Measurements from ENCODE around the gene MGAT5.
A peak's percentile ranks its signal among the peaks of the same experiment; 100 is the strongest.

Gene MGAT5

DNA sequence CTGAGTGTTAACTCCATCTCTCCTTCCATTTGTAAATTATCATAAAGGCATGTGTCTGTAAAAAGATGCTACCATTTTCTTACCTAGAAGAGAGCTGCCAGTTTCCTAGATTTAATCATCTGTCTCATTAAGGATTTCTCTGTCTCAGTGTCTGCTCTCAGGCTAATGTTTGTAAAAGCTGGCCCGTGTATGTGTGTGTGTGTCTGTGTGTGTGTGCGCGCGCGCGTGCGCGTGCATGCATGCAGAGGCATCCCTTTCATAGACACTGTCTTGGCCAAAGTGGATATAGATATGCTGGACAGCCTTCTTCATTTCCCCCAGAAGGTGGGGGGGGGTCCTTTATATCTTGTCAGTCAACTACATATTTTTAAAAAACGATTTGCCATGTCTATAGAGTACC is 18.9 kb downstream of the MGAT5 start:
- Histone ChIP-seq H3K79me2 (ENCODE audit: low read length) (no peaks in the 10 kb centered on the region), H4K20me1 (ENCODE audit: insufficient read depth, low read length) (peaks cover 44% of the 10 kb centered on the region)

DNA sequence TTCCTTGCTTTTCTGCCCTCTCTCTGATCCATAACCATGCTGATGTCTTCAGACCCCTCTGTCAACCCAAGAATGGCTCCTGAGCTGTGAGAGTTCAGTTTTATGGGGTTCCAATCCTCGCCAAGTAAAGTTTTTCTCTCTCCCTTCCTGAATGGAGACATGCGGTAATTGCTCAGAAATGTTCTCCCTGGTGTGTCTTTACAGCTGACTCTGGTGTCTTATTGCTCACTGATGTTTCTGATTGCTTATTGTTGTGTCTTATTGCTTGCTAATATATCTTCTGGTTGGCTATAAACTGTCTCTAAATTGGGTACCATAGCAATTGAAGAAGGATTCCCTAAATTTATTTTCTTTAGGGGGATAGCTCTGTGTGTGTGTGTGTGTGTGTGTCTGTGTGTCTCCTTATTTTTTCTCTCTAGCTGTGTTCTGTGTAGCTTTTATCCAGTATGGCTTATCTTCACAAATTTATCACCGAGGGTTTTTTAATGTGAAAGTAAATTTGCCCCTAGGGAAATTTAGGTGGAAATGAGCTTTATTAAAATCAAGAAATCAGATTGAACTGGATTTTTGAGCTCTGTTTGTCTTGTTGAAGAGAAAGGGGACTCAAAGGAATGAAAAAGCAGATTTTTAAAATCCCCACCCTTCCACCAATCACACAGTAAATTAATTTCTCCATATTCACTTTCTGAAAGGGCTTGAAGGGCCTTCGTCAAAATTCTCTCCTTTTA is 19.5 kb downstream of the MGAT5 start:
- Histone ChIP-seq H3K4me1 (ENCODE audit: low read length) (peaks cover 52% of the 10 kb centered on the region), H2AFZ (ENCODE audit: low read depth, low read length) (no peak overlapping the region), H3K4me2 (ENCODE audit: low read length) (peak overlapping the region; percentile 58), H3K79me2 (ENCODE audit: low read length) (no peaks in the 10 kb centered on the region), H3K4me3 (ENCODE audit: low read length) (no peak overlapping the region), H4K20me1 (ENCODE audit: insufficient read depth, low read length) (peaks cover 44% of the 10 kb centered on the region), H3K9me3 (ENCODE audit: insufficient read depth, low read length) (no peaks in the 10 kb centered on the region), H3K36me3 (replicated peaks; ENCODE audit: low read depth, low read length) (peaks cover 21% of the 10 kb centered on the region), H3K9ac (ENCODE audit: low read length) (no peak overlapping the region), H3K27me3 (ENCODE audit: low read depth, low read length) (peaks cover 50% of the 10 kb centered on the region), H3K27ac (ENCODE audit: low read length) (no peak overlapping the region)
- TF ChIP-seq EZH2phosphoT487 (IDR thresholded peaks at IDR 0.05; ENCODE audit: low read depth): no peak
- TF ChIP-seq, protein P1, sequence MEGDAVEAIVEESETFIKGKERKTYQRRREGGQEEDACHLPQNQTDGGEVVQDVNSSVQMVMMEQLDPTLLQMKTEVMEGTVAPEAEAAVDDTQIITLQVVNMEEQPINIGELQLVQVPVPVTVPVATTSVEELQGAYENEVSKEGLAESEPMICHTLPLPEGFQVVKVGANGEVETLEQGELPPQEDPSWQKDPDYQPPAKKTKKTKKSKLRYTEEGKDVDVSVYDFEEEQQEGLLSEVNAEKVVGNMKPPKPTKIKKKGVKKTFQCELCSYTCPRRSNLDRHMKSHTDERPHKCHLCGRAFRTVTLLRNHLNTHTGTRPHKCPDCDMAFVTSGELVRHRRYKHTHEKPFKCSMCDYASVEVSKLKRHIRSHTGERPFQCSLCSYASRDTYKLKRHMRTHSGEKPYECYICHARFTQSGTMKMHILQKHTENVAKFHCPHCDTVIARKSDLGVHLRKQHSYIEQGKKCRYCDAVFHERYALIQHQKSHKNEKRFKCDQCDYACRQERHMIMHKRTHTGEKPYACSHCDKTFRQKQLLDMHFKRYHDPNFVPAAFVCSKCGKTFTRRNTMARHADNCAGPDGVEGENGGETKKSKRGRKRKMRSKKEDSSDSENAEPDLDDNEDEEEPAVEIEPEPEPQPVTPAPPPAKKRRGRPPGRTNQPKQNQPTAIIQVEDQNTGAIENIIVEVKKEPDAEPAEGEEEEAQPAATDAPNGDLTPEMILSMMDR (IDR thresholded peaks at IDR 0.05; ENCODE audit: low read depth, low read length): no peak

More for the DNA sequence above, 18.9 kb downstream of the MGAT5 start:
- Histone ChIP-seq H3K4me3 (ENCODE audit: low read length) (no peak overlapping the region), H3K27me3 (ENCODE audit: low read depth, low read length) (peaks cover 44% of the 10 kb centered on the region), H3K9ac (ENCODE audit: low read length) (no peak overlapping the region), H3K27ac (ENCODE audit: low read length) (no peak overlapping the region), H2AFZ (ENCODE audit: low read depth, low read length) (no peak overlapping the region), H3K4me2 (ENCODE audit: low read length) (no peak overlapping the region), H3K9me3 (ENCODE audit: insufficient read depth, low read length) (no peaks in the 10 kb centered on the region), H3K36me3 (replicated peaks; ENCODE audit: low read depth, low read length) (peaks cover 17% of the 10 kb centered on the region), H3K4me1 (ENCODE audit: low read length) (peaks cover 52% of the 10 kb centered on the region)
- no peak for TF ChIP-seq EZH2phosphoT487 (IDR thresholded peaks at IDR 0.05; ENCODE audit: low read depth)
- TF ChIP-seq, protein P1 (IDR thresholded peaks at IDR 0.05; ENCODE audit: low read depth, low read length): no peak

DNA sequence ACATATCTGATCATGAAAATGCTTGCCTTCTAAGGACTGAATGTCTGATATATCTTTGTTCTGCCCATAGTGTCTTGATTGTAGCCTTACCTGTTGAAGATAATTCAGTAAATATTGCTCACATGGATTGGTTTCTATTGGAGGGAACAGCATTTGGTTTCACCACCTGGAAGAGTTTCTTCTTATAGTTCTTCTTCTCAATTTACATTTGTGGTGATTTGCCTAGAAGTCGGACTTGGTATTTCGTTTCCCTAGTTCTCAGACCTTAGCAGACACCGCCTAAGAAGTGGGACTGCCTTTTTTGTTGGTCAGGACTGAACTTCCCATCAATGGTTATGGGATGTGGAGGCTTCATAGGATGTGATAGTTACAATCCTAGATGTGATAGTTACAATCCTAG is 20.2 kb downstream of the MGAT5 start:
- Histone ChIP-seq H4K20me1 (ENCODE audit: insufficient read depth, low read length) (peaks cover 41% of the 10 kb centered on the region), H3K36me3 (replicated peaks; ENCODE audit: low read depth, low read length) (peaks cover 21% of the 10 kb centered on the region), H3K9ac (ENCODE audit: low read length) (no peak overlapping the region), H3K9me3 (ENCODE audit: insufficient read depth, low read length) (no peaks in the 10 kb centered on the region), H3K27me3 (ENCODE audit: low read depth, low read length) (peaks cover 57% of the 10 kb centered on the region), H3K4me3 (ENCODE audit: low read length) (0 out of 2 replicates have a peak overlapping the region, but pooled peaks have one; percentile 2), H3K4me2 (ENCODE audit: low read length) (peak overlapping the region; percentile 58), H3K4me1 (ENCODE audit: low read length) (peaks cover 55% of the 10 kb centered on the region), H3K27ac (ENCODE audit: low read length) (no peak overlapping the region), H3K79me2 (ENCODE audit: low read length) (no peaks in the 10 kb centered on the region), H2AFZ (ENCODE audit: low read depth, low read length) (no peak overlapping the region)
- TF ChIP-seq EZH2phosphoT487 (IDR thresholded peaks at IDR 0.05; ENCODE audit: low read depth): no peak
- TF ChIP-seq, protein P1 (IDR thresholded peaks at IDR 0.05; ENCODE audit: low read depth, low read length): no peak

DNA sequence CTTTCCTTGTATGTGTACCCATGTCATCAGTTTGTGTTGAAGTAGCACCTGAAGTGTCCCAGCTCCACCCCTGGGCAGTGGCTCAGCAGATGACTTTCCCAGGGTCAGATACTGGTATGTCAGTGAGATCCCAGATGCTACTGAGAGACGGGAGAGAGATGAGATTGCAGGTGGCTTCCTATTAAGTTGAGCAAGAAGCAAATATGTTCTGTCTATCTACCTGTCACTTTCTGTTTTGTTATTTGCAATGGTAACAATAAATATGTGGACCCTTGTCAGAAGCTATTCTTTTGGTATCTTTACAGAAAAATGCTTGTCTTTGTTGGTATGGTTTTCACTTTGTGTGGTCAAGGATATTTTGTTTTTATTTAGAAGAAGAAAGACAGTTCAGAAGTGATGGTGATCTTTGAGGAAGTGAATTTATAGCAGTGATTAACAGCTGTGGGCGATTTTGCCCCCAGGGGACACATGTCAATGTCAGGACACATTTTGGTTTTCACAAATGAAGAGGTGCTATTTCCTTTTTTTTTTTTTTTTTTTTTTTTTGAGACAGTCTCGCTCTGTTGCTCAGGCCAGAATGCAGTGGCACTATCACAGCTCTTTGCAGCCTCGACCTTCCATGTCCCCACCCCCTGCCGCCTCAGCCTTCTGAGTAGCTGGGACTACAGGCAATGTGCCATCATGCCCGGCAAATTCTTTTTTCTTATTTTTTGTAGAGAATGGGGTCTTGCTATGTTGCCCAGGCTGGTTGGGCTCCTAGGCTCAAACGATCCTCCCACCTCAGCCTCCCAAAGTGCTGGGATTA is 21.4 kb downstream of the MGAT5 start:
- no peak overlapping the region for H3K27ac ChIP-seq (ENCODE audit: low read length)
- no peaks in the 10 kb centered on the region for H3K79me2 ChIP-seq (ENCODE audit: low read length)
- peaks cover 36% of the 10 kb centered on the region for H4K20me1 ChIP-seq (ENCODE audit: insufficient read depth, low read length)
- H3K36me3 ChIP-seq (replicated peaks; ENCODE audit: low read depth, low read length): peaks cover 21% of the 10 kb centered on the region
- H3K27me3 ChIP-seq (ENCODE audit: low read depth, low read length): peaks cover 63% of the 10 kb centered on the region
- no peak for TF ChIP-seq EZH2phosphoT487 (IDR thresholded peaks at IDR 0.05; ENCODE audit: low read depth)
- TF ChIP-seq, protein P1 (IDR thresholded peaks at IDR 0.05; ENCODE audit: low read depth, low read length): no peak
- peak overlapping the region; percentile 58 for H3K4me2 ChIP-seq (ENCODE audit: low read length)
- peak overlapping the region; percentile 20; the same call in 1 of the 2 replicates for H3K4me3 ChIP-seq (ENCODE audit: low read length)
- H2AFZ ChIP-seq (ENCODE audit: low read depth, low read length): no peak overlapping the region
- H3K4me1 ChIP-seq (ENCODE audit: low read length): peaks cover 62% of the 10 kb centered on the region
- no peaks in the 10 kb centered on the region for H3K9me3 ChIP-seq (ENCODE audit: insufficient read depth, low read length)
- no peak overlapping the region for H3K9ac ChIP-seq (ENCODE audit: low read length)

All from OCI-LY3 (cell line).